ENCODE data around the gene SLC25A10.

Gene SLC25A10

DNA sequence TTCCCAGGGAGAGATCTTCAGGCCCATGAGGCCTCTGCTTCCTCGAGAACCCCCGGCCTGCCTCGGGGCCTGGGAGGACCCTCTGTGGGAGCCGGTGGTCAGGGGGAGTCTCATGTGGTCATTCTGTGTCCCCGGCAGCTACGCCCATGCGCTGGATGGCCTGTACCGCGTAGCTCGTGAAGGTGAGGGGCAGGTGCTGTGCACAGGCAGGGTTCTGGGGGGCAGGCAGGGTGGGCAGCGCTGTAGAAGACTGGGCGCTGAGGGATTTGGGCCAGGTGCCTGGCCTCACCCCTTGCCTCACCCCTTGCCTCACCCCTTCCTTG lies 4.6 kb downstream of the SLC25A10 start:
- TF ChIP-seq, protein P1, sequence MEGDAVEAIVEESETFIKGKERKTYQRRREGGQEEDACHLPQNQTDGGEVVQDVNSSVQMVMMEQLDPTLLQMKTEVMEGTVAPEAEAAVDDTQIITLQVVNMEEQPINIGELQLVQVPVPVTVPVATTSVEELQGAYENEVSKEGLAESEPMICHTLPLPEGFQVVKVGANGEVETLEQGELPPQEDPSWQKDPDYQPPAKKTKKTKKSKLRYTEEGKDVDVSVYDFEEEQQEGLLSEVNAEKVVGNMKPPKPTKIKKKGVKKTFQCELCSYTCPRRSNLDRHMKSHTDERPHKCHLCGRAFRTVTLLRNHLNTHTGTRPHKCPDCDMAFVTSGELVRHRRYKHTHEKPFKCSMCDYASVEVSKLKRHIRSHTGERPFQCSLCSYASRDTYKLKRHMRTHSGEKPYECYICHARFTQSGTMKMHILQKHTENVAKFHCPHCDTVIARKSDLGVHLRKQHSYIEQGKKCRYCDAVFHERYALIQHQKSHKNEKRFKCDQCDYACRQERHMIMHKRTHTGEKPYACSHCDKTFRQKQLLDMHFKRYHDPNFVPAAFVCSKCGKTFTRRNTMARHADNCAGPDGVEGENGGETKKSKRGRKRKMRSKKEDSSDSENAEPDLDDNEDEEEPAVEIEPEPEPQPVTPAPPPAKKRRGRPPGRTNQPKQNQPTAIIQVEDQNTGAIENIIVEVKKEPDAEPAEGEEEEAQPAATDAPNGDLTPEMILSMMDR (IDR thresholded peaks at IDR 0.05) = no peak

DNA sequence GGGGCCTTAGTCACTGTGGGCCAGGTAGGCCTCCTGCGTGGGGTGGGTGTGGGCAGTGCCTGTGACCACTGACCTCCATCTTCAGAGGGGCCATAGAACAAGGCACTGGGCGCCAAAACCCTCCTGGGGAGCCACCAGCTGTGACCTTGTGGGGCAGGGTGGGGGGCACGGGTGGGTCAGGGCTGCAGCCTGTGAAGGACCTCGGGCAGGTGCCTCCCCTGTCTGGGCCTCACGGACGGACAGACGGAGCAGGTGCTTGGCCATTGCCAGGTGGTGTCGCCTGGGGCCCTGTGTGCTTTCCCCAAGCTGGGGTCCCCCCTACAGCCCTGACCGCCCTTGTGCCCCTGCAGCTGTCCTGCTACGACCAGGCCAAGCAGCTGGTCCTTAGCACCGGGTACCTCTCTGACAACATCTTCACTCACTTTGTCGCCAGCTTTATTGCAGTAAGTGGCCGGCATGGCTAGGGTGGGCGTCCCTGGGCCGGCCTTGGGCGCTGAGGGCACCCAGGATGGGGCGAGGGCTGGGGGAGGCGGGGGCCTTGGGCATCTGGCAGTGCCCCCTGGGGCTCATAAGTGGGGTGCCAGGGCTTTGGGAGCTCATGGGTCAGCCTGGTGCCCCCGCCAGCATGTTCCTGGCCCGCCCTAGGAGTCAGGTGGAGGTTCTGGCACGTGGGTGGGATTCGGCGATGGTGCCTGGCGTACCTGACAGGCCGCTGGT lies 5.1 kb downstream of the SLC25A10 start:
- TF ChIP-seq, protein P1 (IDR thresholded peaks at IDR 0.05) = no peak

DNA sequence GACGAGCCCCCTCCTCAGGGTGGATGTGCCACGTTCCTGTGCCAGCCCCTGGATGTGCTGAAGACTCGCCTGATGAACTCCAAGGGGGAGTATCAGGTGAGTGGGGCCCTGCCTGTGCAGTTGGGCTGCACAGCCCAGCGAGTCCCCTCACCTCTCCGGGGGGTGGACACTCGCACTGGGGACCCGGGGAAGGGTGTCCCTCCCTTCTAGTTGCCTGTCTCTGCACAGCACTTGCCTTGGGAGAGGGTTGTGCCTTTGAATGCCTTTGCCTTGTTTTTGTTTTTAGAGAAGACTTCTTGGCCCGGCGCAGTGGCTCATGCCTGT lies 5.6 kb downstream of the SLC25A10 start:
- TF ChIP-seq, protein P1 (IDR thresholded peaks at IDR 0.05) = no peak

DNA sequence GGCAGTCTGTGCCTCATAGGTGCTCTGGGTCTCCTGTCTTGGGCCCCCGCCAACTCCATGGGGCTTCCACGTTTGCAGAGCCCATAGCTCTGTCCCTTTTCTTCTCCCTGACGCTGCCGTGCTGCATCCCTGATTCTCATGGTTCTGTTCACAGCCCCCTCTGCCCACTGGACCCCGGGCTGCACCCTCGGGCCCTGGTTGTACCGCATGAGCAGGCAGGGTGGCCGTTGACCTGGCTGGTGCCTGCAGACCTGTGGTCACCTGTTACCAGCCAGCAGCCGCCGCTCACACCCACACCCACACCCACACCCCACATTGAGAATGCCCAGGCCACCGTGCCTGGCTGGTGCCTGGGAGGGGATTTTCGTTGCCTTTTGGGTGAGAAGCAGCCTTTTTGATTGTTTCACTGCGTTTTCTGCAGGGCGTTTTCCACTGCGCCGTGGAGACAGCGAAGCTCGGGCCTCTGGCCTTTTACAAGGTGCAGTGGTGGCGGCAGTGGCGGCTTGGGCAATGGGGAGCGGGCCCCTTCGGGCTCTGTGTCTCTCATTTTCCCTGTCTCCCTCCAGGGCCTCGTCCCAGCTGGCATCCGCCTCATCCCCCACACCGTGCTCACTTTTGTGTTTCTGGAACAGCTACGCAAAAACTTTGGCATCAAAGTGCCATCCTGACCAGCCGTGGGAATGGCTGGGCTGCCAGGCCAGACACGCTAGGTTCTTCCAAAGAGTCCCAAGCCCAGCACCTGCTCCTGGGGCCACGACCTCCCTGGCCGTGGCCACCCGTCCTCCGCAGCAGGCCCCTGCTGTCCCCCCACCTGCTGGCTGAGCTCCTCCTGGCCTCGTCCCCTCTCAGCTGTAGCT lies 7.6 kb downstream of the SLC25A10 start:
- TF ChIP-seq, protein P1 (IDR thresholded peaks at IDR 0.05) = no peak

DNA sequence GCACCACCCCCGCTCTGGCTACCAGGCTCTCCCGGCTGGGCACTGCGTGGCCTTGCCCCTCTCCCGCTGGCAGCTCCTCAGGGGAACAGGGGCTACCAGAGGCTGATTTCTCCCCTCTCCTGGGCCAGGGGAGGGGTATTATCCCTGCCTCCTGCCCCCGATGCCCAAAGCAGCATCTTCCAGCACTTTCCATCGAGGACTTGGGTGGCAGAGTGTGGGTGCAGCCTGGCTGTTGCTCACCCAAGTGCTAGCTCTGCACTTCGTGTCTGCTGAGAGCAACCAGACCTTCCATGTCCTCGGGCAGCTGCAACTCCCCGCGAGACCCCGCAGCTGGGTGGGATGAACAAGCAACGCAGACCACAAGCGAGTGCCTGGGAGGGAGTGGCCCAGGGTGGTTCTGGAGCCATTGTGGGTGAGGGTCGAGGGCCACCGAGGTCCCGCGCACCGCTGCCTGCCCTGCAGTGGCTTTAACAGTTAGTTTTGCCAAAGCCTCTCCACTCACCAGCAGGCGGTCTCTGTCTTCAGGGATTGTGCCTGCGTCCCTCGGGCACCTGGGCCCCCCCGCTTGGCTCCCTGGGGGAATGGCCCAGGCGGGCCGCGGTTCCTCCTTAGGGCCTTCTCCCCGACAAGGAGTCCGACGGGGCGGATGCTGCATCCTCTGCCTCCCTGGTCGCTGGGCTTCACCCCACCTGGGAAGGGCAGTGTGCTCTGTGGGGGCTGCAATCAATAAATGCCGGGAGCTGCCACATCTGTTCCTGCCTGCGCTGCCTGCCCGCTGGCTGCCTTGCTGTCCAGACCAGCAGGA lies 8.4 kb downstream of the SLC25A10 start:
- TF ChIP-seq, protein P1 (IDR thresholded peaks at IDR 0.05) = no peak

DNA sequence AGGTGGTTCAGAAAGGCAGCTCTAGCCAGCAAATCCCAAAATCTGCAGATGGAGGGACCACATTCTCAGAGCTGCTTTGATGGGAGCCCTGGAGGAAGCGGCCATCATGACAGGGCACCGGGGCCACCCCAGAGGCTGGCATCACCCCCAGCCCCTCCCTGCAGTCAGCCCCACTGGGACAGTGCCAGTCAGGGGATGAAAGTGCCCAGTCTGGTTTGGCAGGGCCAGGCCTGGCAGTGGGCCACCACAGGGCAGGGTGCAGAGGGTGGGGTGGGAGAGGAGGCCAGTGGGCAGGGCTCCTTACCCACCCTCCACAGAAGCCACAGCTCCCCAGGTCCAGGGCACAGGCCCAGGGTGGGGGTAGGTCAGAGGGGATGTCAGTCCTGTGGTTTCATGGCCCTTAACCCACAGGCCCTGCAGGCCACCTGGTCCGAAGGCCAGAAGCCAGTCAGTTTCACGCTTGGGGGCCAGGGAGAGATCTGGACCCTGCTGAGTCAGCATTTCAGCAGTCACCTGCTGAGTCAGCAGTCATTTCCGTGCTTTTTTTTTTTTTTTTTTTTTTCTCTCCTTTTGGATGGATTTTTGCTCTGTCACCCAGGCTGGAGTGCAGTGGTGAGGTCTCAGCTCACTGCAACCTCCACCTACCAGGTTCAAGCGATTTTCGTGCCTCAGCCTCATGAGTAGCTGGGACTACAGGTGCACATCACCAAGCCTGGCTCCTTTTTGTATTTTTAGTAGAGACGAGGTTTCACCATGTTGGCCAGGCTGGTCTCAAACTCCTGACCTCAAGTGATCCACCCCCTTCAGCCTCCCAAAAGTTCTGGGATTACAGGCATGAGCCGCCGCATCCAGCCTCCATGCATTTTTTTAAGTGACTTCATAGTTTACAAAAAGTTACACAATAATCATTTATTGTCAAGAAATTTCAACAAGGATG lies 10.4 kb downstream of the SLC25A10 start:
- TF ChIP-seq, protein P1 (IDR thresholded peaks at IDR 0.05) = no peak
